Stomach (tissue), 9 donors: ENCODE measurements around the gene CHD9. TPM values are rescaled to one million over a fixed set of nuclear protein-coding genes. Genes with fewer than 3 reads are reported as not detected.

Experiments
- DNase-seq, 2 donors: peaks; one replicate each; pipeline versions ENCODE4 v3.0.0 to v3.0.0-alpha.2; 2013 to 2019
- H3K27ac ChIP-seq, 5 donors: fragments of 200-600 bp in 4 of 5; sonication (generic) in 4 of 5; one replicate each; pipeline ENCODE4 v1.5.1; 2013 to 2019; ENCODE audit warnings: mild to moderate bottlenecking in 1 of 5, moderate library complexity in 1 of 5
- H3K27me3 ChIP-seq, 3 donors: fragments of 200-600 bp; sonication (generic); one replicate each; pipeline ENCODE4 v1.5.1; 2017 to 2019; ENCODE audit warnings: mixed run types in 1 of 3
- H3K36me3 ChIP-seq, 4 donors: fragments of 200-600 bp; sonication (generic); 1 replicate in 3 of 4; 2 replicates in 1 of 4; pipeline ENCODE4 v1.5.1; 2016 to 2019
- H3K4me1 ChIP-seq, 4 donors: fragments of 200-600 bp; sonication (generic); one replicate each; pipeline ENCODE4 v1.5.1; 2016 to 2019
- H3K4me3 ChIP-seq, 4 donors: fragments of 200-600 bp; sonication (generic) in 3 of 4; one replicate each; pipeline ENCODE4 v1.5.1; 2016 to 2019; ENCODE audit warnings: mild to moderate bottlenecking in 1 of 4
- H3K9me3 ChIP-seq, 4 donors: fragments of 200-600 bp; sonication (generic); one replicate each; pipeline ENCODE4 v1.5.1; 2016 to 2019
- EP300 ChIP-seq: sonication (generic); formaldehyde crosslinking; IDR thresholded peaks from one replicate; pipeline ENCODE4 v1.6.1; 2017; ENCODE audit warnings: antibody characterized with exemption
- POLR2A ChIP-seq, 4 donors: fragments of 450-650 bp; IDR thresholded peaks; one replicate each; pipeline ENCODE4 v1.6.1; 2016; ENCODE audit warnings: antibody characterized with exemption in 4 of 4, control low read depth in 2 of 4, mild to moderate bottlenecking in 1 of 4, moderate library complexity in 1 of 4
- POLR2AphosphoS5 ChIP-seq, 3 donors: sonication (generic); formaldehyde crosslinking; IDR thresholded peaks; one replicate each; pipeline ENCODE4 v1.6.1; 2016; ENCODE audit warnings: antibody characterized with exemption in 3 of 3
- WGBS, 5 donors: extraction: QIAGEN DNeasy Blood & Tissue Kit in 3 of 5; methylation state at CpG; one replicate each; pipeline versions ENCODE4 v1.1.5 to v1.1.7; 2013 to 2018; 5-methylcytosine and 5-hydroxymethylcytosine counted together
- intact Hi-C: fragments of 100-400 bp; cut with DNase I; formaldehyde crosslinking; loops from one replicate; pipeline ENCODE4 v1.15.1; 2023; ENCODE audit warnings: low total_unique reads
- polyA plus RNA-seq, 3 donors: library from polyadenylated mRNA; stranded (reverse); fragments of 200-250 nt; gene quantifications; one replicate each; pipeline ENCODE4 v1.2.3, GENCODE V29; 2013
- total RNA-seq, 5 donors: library from RNA; depleted of rRNA; stranded (reverse); fragments of >200 nt; gene quantifications; one replicate each; pipeline versions ENCODE4 v1.1.0 to v1.2.3, GENCODE V29; 2014 to 2016
- TF ChIP-seq, protein P1 (sequence below), 7 experiments: fragments of 450-650 bp in 4 of 7; fragments of 200-600 bp in 3 of 7; sonication (generic) in 3 of 7; IDR thresholded peaks; one replicate each; pipeline ENCODE4 v1.5.1; 2016 to 2019; ENCODE audit warnings: antibody characterized with exemption in 7 of 7, control low read depth in 2 of 7, mild to moderate bottlenecking in 1 of 7
- donor health status: healthy with polysubstance abuse.
- donor health status: Bipolar disorder and iron deficiency.
- donor health status: healthy.

Gene CHD9
- total and polyA plus RNA-seq, 8 donors, result 8.1 to 224 (median 29.4) TPM

DNA sequence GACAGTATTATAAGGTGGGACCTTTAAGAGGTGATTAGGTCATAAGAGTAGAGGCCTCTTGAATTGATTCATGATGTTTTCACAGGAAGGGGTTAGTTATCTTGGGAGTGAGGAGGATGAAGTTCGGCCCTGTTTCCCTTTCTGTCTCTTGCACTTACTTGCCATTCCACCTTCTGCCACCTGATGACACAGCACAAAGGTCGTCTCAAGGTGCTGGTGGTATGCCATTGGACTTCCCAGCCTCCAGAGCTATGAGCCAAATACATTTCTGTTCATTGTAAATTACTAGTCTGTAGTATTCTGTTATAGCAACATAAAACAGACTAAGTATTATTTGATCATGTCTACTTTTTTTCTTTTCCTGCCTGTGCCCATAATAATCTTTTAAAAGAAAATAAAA lies 23.5 kb downstream of the CHD9 start:
- intact Hi-C loops, result no loop called here
- Histone ChIP-seq H3K9me3 (no peaks in the 10 kb centered on the region), H3K27ac (no peak overlapping the region), H3K4me1 (peaks cover 12 to 47% (median 27%) of the 10 kb centered on the region in 4 donors), H3K27me3 (no peaks in the 10 kb centered on the region), H3K4me3 (no peak overlapping the region), H3K36me3 (no peaks in the 10 kb centered on the region)
- DNase-seq, result no peak
- TF ChIP-seq POLR2A (IDR thresholded peaks at IDR 0.05), result no peak
- TF ChIP-seq POLR2AphosphoS5 (IDR thresholded peaks at IDR 0.05), result no peak
- TF ChIP-seq, protein P1, sequence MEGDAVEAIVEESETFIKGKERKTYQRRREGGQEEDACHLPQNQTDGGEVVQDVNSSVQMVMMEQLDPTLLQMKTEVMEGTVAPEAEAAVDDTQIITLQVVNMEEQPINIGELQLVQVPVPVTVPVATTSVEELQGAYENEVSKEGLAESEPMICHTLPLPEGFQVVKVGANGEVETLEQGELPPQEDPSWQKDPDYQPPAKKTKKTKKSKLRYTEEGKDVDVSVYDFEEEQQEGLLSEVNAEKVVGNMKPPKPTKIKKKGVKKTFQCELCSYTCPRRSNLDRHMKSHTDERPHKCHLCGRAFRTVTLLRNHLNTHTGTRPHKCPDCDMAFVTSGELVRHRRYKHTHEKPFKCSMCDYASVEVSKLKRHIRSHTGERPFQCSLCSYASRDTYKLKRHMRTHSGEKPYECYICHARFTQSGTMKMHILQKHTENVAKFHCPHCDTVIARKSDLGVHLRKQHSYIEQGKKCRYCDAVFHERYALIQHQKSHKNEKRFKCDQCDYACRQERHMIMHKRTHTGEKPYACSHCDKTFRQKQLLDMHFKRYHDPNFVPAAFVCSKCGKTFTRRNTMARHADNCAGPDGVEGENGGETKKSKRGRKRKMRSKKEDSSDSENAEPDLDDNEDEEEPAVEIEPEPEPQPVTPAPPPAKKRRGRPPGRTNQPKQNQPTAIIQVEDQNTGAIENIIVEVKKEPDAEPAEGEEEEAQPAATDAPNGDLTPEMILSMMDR (IDR thresholded peaks at IDR 0.05), result no peak
- TF ChIP-seq EP300, result no peak
- WGBS, 5 donors, result 79 to 94% (median 86%) methylated on average over 2 of the region's 2 CpGs

DNA sequence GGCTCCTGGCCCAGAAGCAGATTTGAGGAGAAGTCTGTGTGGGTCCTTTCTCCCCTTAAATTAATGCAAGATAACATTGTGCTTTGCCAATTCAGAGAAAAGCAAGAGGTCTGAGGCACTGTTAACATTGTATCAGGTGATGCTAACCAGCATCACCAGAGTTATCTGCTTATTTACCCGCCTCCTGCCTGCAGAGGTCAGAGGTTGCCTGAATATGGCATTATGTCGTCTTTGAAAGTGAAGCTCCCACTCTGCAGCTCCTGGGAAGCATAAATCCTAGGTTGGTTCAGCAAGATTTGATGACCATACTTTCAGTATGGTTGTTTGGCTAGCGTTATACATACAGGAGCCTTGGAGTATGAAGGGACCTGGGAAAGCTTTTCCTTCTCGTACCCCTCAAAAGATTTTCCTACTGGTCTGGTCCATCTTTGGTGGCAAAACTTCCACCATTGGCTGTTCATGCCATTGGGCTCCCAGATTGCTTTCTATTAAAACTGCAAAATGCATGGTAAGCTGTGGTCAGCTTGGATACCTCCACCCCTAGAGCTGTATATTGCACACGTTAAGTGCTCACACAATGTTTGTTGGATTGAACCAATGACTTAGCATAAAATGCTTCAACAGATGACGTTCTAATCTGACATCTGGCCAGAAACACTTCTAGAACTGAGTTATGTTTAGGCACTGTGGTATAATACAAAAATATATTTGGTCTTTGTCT lies 24.1 kb downstream of the CHD9 start:
- intact Hi-C loops, result no loop called here
- Histone ChIP-seq H3K9me3 (no peaks in the 10 kb centered on the region), H3K4me3 (no peak overlapping the region), H3K4me1 (peaks cover 12 to 47% (median 27%) of the 10 kb centered on the region in 4 donors), H3K27me3 (no peaks in the 10 kb centered on the region), H3K36me3 (no peaks in the 10 kb centered on the region), H3K27ac (peak overlapping the region in 1 of 5 donors; percentile 71)
- WGBS, 5 donors, result 78 to 89% (median 86%) methylated on average over 6 of the region's 6 CpGs
- TF ChIP-seq POLR2A (IDR thresholded peaks at IDR 0.05) (no peak), EP300 (no peak), POLR2AphosphoS5 (IDR thresholded peaks at IDR 0.05) (no peak)
- TF ChIP-seq, protein P1 (IDR thresholded peaks at IDR 0.05), result no peak
- DNase-seq, result no peak

DNA sequence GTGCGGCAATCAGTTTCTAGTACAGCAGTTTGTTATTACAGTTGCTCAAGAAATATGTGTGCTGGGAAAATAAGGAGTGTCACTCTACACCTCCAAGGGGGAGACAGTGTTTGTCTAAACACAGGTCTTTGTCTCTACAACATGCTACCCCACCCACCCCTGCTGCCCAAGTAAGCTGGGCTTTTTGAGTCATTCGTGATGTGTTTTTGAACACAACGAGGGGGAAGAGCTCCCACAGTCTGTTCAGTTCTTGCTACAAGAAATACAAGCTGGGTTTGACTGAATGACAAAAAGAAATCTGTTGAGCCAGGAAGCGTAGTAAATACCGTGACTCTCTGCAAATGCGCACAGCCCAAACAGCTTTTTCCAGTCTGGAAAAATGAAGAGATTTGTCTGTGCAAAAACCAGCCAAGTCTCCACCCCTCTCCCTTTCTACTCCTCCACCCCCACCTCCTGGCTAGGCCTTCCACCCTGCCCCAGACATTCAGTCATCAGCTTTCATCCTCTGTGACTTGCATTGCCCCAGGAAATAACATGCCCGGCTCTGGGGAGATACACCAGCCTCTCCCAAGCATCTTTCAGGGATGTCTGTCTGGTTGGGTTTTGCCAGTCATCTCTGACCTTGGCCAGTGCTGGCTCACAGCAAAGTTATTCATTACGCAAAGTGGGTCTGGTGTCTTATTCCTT lies 25.7 kb downstream of the CHD9 start:
- peak in 1 of 2 donors; percentile 91 for DNase-seq
- Histone ChIP-seq H3K4me3 (no peak overlapping the region), H3K36me3 (no peaks in the 10 kb centered on the region), H3K9me3 (no peaks in the 10 kb centered on the region), H3K27me3 (no peaks in the 10 kb centered on the region), H3K4me1 (peaks cover 26 to 62% (median 41%) of the 10 kb centered on the region in 4 donors), H3K27ac (peak overlapping the region; percentile 24 to 75 (median 71))
- TF ChIP-seq POLR2A (IDR thresholded peaks at IDR 0.05) (no peak), EP300 (no peak), POLR2AphosphoS5 (IDR thresholded peaks at IDR 0.05) (peak in 1 of 3 donors; percentile 28)
- TF ChIP-seq, protein P1 (IDR thresholded peaks at IDR 0.05), result no peak
- WGBS, 5 donors, result 47 to 60% (median 57%) methylated on average over 8 of the region's 8 CpGs
- intact Hi-C loops, result no loop called here

DNA sequence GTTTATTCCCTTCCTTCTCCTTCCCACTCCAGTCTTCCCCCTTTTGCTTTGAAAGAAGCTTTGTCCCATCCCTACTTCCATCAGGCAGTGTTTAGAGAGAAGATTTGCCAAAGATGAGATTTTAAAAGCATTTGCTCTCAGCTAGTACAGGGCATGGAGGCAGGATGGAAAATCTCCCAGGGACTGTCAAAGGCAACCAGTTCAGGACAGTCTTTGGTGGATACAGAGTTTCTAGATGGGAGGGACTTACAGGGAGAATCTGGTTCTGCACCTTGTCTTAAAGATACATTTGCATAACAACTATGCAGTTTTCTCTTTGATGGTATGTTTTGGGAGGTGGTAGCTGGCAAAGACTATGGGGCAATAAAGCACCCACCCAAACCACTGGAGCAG lies 26.2 kb downstream of the CHD9 start:
- Histone ChIP-seq H3K4me1 (peaks cover 31 to 67% (median 46%) of the 10 kb centered on the region in 4 donors), H3K36me3 (no peaks in the 10 kb centered on the region), H3K27me3 (no peaks in the 10 kb centered on the region), H3K27ac (peak overlapping the region; percentile 10 to 75 (median 71)), H3K4me3 (no peak overlapping the region), H3K9me3 (no peaks in the 10 kb centered on the region)
- DNase-seq, result no peak
- TF ChIP-seq POLR2A (IDR thresholded peaks at IDR 0.05) (no peak), POLR2AphosphoS5 (IDR thresholded peaks at IDR 0.05) (no peak), EP300 (no peak)
- TF ChIP-seq, protein P1 (IDR thresholded peaks at IDR 0.05), result no peak
- intact Hi-C loops, result no loop called here
